Cerebellar nuclear complex (tissue), 1 donor: ENCODE data around the gene SEMA3E.
"Not testable (repeated sequence)": the region's sequence is repeated elsewhere in the genome, so short reads cannot be mapped to it uniquely, and the experiment has no call there.

Source experiments
- DNase-seq, 2 experiments: peaks; one replicate each; lab custom pipeline; 2025; lab: John Stamatoyannopoulos, UW

The SEMA3E gene

DNA sequence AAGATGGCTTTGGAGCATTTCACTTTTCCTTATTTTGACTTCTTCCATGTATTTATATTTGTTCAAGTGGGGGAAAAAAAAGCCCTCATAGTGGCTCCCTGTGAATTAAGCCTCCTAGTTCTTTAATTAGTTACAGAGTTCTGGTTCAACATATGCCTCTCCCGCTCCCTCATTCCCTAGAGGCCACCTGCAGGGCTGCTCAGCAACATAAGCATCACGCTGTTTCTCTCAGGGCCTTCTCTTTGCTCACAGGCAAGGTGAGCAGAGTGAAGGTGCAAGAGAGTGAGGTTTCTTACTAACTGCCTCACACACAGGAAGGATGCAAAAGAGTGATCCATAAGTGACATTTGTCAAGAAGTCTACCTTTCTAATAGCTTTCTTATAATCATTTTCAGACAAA is 196.7 kb downstream of the SEMA3E start:
- DNase-seq: no peak

DNA sequence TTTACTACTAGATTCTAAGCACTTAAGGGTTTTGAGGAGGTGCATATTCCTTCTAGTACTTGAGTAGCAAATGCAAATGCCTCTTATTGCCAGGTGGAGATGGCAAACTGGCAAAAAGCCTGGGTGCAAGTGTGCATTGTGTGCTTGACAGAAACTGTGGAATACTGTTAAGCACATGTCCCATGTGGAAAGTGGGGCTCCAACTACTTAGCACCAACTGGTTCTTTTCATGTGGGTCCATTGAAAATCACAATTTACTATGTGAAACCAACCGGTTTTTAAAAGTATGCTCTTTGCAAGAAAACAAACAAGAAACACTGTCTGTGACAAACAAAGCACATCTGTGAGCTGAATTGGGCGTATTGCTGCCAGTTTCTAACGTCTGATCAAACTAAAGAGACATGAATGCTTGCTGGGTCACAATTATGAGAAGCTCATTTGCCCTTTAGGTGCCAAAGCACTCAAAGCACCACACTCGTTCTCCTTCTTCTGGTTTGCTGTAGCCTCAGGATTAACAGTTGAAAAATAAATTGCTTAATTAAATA is 197.4 kb downstream of the SEMA3E start:
- DNase-seq: no peak

DNA sequence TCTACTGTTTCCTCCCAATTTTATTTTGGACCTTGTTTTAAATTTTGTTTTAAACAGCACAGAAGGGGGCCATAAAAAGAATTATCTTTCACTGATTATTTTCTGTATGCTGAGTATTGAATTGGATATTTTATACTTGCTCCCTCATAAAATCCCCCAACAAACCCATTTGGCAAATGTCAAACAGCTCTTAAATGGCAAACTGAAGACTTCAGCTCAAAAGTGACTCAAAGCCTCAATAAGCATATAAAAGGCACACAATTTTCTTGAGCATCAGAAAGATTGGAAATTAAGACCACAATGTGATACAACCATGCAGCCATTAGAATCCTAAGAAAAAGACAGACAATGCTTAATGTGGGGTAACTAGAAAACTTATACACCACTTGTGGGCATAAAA is 199.2 kb downstream of the SEMA3E start:
- DNase-seq: no peak

DNA sequence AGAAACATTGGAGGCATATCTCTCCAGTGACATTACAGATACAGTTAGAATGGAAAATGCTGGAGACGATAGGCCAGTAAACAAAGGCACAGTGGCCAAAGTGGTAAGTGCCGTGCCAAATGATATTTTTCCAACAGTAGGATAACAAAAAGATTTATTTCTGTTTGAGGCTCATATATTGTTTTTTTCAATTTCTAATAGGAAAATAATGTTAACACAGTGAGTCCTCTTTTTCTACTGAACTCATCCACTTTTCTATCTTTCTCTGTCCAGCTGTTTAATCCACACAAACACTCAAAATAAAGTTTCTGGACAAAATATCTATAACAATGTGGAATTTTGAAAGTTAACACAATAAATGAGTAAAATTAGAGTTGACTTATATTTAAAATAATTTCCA is 201.3 kb downstream of the SEMA3E start:
- no peak for DNase-seq

DNA sequence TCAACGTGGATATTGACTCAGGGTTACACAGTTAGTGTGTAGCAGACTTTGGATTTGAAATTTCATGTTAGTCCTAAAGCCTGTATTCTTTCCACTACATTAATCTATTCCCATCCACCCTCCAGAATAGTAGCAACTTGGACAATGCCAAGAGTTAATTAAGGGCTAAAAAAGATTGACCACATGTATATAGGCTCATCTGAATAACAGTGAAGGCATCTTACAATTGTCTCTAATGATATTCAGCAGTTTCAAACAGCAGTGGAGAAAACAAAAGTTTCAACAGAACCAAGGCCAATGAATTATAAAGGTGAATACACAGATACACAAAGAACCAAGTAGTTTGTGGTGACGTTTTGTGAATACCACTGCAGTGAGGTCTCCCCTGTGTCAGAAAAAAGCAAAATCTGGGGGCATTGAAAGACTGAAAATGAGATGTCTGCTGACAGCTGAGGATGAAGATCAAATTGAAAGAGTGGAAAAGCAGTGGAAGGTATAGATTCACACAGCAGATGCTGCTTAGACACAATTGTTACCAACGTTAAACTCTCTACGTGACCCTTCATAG is 202.8 kb downstream of the SEMA3E start:
- DNase-seq: no peak

DNA sequence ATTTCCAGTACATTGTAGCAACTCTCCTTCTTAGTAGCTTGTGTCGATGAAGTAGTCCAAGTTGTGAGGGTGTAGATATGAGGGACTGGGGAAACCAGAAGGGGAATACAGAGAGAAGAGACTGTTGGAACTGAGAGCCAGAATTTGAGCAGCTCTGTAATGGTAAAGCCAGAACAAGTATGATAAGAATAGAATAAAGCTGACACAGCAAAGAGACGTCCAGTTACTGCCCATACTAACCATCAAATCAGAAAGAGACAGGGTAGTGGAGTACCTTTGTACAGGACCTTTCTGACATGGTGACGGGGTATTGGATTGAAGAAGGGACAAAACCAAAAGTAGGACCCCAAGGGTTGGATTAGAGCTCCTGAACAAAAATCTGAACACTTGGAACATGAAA is 206.0 kb downstream of the SEMA3E start:
- no peak for DNase-seq

DNA sequence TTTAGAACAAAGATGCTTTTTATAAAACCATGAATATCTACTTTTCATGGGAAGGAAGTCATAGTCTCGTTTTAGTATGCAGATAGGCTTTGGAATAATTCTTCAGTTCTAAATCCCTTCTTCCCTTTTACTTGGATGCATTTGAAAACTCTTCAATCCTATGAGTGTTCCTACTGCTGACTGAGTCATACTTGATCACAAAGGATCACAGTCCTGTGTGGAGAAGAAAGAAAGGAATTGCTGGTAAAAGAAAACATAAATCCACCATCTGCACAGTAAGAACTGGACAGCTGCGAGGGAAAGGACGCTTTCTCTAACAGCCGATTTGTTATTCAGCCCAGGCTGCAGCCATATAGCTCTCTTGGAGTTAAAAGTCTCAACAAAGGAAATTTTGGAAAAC is 209.9 kb downstream of the SEMA3E start:
- DNase-seq: no peak

DNA sequence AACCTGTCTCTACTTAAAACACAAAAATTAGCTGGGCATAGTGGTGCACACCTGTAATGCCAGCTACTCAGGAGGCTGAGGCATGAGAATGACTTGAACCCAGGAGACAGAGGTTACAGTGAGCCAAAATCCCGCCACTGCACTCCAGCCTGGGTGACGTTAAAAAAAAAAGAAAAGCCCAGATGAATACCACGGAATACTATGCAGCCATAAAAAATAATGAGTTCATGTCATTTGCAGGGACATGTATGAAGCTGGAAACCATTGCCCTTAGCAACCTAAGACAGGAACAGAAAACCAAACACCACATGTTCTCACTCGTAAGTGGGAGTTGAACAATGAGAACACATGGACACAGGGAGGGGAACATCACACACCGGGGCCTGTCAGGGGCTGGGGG is 218.7 kb downstream of the SEMA3E start:
- DNase-seq: not testable (repeated sequence)

DNA sequence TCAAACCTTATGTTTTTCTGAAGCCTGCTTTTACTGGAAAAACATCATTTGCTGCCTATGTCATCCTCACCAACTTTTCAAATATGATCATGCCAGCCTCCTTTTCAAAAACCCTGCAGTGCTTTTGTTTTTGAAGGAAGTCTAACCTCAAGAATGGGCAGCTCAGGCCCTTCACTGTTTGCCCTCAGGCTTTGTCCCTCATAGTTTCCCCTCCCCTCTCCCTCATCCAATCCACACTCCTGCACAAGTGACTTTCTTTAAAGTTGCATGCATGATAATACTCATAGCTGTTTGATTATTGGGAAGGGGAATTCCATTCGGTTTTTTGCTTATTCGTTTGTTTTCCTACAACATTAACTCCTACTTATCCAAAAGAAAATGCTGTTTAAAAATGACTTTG is 219.4 kb downstream of the SEMA3E start:
- no peak for DNase-seq

DNA sequence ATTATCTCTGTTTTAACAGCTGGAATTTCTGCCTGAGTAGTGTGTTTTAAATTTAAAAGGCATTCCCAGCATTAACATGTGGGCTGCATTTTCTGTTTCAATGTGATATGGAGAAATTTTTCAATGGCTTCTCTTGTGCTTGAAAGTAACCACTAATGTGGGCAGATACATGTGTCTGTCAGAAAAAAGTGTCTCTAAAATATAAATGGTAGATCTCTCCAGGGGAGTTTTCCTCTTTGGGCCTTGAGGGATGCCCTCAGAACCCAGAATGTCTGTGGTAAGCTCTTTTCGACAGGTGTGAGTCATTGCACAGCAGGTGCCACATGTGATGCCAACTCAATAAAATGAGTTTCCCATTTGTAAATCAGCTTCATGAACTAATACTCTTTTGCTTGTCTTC is 221.1 kb downstream of the SEMA3E start:
- DNase-seq: no peak

DNA sequence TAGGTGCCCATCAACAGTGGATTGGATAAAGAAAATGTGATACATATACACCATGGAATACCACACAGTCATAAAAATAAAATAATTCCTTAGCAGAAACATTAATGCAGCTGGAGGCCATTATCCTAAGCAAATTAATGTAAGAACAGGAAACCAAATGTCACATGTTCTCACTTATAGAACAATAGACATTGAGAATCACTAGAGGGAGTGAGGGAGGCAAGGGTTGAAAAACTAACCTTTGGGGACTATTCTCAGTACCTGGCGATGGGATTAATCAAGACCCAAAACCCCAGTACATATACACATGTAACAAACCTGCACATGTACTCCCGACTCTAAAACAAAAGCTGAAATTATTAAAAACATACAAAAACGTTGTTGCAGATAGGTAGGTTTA is 222.6 kb downstream of the SEMA3E start:
- DNase-seq: no peak

DNA sequence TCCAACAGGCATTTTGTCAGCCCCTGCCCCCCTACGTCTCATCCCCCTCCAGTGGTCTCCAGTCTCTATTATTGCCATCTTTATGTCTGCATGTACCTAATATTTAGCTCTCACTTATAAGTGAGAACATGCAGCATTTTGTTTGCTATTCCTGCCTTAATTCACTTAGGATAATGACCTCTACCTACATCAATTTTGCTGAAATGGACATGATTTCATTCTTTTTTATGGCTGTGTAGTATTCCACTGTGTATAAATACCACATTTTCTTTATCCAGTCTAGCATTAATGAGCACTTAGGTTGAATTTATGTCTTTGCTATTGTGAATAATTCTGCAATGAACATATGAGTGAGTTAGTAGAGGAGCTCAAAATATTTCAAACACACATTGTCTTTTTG is 229.9 kb downstream of the SEMA3E start:
- no peak for DNase-seq

DNA sequence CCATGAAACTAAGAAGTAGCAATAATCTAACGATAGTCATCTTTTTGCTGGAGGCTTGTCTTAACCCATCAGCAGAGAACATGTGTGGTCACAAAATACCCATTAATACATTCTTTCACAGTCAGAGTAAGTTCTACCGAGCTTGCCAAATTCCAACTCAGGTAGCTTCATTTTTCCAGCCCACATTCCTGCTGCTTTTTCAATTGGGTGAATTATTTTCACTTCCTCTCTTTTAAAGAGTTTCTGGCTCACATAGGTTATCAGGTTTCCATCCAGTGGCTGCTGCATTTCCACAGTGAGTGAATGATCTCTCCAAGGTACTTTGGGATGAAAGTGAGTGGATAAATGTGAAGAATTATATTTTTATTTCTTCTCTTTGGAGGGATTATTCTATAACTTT is 233.1 kb downstream of the SEMA3E start:
- DNase-seq: no peak

DNA sequence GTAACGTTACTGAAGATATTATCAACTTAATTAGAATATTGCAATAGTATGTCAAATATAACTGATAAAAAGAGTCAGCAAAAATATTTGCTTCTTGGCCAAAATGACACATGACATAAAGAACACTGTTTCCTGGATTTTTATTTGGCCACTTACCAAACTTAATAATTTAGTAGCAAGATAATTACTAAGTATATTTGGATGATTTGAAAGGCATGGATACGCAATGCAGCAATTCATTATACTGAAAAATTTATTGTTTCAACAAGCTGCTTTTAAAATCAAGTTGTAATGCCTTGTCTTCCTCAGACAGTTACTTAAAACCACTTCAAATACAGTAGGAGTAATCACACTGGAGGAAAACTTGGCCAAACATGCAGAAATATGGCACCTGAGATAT is 234.0 kb downstream of the SEMA3E start:
- no peak for DNase-seq

DNA sequence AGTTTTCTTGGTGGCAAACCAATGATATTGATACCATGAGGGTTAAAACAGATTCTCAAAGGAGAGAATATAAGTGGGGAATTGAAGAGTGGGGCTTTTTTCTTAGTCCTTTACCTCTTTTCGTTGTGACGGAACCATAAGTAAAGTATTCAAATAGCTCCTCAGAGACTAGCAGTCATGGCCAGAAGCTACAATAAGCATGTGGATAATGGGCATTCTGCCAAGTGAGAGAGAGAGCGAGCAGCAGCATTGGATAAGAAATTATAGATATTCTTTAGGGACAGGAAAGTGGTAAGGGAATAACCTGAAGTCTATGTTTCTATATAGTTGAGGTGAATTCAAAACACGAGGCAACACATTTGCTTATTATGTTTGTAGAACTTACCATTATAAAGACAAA is 235.1 kb downstream of the SEMA3E start:
- no peak for DNase-seq

DNA sequence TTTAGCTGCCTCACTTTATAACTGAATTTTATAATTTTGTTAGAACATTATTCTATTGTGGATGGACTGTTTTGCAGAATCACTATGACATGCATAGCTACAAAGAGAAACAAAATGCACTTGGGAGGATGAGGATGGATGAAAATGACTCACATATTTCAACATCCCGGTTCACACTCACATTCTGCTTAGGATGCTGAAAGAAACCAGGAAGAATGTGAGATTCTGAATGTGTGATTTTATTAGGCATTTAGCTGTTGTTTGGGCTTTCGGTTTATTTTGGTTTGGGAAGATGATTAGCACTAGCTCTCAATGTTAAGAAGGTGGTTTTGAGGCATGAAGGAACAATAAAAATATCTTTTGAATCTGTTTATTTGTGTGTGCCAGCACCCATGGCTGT is 235.5 kb downstream of the SEMA3E start:
- no peak for DNase-seq

DNA sequence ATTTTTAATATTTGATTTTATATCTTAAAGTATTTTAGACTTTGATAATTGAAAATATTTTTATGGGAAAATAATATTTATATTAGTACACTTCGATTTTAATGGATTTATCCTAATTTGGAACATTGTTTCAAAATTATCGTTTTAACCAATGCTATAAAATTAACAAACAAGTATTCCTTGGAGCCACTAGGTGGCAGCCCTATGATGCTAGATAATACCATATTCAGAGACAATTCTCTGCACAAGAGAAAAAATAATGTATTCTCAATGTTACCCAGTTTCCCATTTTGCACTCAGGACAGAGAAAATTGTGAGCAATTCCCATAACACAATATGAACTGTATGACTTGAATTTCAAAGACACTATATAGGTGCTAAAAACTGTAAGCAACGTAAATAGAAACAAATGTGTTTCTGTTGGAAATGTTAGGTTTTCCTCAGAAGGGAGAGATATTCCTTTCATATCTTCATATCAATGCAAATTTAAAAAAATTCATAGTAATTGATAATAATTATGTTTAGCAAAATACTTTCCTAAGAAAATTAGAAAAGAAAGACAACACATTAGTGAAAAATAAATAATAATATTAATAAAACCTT is 237.8 kb downstream of the SEMA3E start:
- no peak for DNase-seq

DNA sequence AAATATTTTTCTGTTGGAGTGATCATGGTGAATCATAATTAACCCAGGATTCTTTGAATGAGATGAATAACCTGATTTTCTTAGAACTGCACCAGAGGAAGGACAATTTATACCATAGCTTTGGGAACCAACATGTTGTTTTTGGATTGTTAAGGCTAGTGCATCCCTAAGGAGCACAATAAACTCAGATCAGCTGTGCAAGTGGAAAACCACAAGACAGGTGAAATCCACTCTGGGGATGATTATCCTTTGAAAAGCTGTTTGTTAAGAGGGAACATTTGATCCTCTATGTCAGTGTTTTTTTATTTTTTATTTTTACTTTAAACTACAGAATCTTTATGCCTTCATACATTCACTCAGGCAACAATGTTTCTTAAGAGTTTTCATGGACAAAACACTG is 254.2 kb downstream of the SEMA3E start:
- no peak for DNase-seq

DNA sequence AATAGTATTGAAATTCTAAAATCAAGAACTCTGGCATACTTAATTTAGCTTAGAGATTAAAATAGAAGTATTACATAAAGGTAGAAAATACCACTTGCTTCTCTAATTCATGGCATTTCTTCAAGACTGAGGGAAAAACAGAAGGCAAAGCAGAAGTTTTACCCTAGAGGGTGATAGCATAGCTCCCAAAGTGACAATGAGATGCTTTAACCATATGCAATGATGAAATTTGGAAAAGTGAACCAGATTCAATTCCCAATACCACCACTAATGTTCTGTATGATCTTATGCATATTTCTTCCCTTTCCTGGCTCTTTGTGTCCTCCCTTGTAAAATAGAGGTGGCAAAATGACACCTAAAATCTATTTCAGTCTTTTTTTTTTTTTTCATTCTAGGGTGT is 260.5 kb downstream of the SEMA3E start:
- DNase-seq: no peak

DNA sequence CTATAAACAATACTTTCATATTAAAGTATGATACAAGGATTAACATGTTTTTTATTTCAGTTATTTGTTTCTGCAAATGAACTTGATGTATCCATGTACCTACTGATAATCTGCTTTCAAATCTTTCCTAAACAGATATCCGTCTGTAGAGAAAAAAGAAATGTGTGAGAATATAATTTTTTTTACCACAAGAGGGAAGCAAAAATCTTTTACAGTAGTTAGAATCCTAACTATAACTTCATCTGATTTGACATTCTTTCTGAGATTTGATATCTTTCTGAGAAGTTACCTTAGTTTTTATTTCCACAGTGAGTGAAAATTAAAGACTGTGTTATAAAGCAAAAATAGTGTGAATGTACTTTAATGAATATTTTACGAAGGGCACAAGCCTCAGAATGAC is 282.3 kb downstream of the SEMA3E start:
- DNase-seq: no peak

DNA sequence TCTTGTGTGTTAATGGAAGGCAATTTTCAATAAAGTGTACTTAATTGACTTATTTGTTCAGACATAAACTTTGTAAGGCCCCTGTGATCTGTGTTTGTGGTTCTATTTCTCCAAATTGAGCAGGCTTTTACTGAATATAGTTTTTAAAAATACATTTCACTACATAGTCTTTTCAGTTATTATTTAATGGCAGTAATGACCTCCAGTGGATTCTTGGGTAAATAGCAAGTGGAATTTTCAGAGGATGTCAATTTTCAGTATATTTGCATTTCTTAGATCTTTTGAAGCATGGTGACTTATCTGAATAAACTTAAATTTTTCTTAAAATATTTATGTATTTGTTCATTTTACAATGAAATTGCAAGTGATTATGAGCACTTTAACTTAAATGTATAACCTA is 283.2 kb downstream of the SEMA3E start:
- DNase-seq: no peak

DNA sequence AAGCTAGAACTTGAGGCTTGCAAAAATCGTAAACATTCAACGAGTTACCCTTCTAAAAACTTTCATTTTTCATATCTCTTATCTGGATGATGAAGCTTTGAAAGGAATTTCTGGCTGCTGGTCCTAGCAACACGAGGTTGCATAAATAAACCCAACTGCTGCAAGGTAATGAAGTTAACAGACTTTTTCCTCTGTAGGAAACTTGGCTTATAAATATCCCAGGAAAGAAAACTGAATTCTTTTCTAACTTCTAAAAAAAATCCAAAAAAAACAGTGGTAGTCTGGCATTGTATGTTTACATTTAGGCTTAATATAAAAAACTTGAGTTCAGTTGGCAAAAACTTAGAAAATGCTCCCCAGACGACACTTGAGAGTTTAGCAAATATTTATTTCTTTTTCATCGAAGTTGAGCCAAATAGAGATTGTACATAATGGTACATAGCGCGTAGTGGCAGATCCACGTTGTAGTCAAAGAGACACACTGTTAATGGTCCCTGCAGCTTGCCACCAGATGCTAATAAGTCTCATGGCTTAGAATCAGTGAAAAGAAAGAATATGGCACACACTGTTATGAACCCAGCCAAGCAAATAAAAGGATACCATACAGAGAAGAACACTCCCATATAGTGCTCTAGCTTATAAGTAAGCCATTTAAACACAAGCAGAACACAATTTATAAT is 285.9 kb downstream of the SEMA3E start:
- no peak for DNase-seq

DNA sequence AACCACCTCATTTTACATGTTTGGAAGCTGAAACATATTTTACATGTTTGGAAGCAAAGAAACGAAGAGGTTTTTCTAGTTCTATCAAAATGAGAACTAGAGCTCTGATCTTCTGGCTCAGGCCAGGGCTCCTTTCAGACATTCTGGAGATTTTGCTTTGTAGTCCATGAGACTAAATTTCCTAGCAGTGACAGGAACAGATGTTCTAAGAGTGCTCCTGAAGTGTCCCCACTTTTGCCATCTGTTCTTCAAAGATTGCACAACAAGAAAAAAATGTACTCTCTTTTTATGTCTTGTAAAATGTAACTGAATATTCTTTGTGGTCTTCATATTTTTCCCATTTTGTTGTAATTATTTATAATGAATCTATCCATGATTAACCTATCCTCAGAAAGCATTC is 289.8 kb downstream of the SEMA3E start:
- no peak for DNase-seq

DNA sequence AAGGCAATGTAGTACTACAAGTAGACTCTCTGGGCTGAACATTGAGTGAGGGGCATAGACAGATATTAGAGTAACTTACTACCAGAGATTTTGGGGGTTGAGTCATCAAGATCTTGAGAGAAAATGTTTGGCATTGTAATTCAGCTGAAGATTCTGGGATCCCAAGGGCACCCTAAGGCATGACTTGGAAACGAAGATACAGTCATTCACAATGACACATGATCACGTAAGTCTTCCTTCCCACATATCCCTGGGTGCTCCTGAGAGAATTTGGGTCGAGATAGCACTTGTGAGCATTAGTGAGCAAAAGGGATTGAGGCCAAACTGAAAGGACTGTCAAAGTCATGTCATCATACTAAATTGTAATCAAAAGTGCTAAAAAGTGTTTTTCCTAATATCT is 293.8 kb downstream of the SEMA3E start:
- no peak for DNase-seq
